Measurements from ENCODE around the gene ATF7IP. TPM values are rescaled to one million over a fixed set of nuclear protein-coding genes. Genes with fewer than 3 reads are reported as not detected.
"Not testable (repeated sequence)": the region's sequence is repeated elsewhere in the genome, so short reads cannot be mapped to it uniquely, and the experiment has no call there.

ATF7IP gene
- total RNA-seq, 1 experiment from 2014 or later: 30.0 TPM

DNA sequence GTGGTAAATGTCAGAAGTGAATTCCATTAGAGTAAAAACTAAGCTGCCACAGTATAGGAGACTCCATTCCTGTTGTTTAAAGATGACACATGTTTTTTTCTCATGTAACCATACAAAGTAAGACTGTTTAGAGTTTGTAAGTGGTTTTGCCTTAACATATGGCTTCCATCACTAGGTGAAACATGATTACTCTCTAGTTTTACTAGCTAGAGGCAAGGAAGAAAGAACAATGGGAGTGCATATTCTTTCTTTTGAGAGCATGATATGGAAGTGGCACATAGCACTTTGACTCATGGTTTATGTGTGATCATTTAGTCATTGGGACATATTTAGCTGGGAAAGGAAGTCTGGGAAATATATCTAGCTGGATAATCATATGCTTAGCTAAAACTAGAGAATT lies 7.7 kb downstream of the ATF7IP start:
- peak; percentile 25 for DNase-seq (ENCODE audit: low spot score)

DNA sequence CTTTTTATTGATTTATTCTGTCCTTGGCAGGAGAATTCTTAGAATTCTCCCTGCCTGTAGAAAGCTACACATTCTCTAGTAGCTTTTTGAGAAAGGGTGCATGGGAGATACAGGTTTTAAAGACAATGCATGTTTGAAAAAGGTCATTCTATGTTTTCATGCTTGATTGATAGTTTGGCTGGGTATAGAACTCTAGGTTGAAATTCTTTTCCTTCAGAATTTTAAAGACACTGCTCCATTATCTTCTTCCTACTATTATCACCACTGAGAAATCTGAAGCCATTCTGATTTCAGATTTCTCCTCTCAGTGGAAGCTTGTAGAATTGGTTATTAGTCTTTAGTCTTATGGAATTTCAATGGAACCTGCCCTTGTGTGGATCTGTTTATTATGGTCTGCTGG lies 14.0 kb downstream of the ATF7IP start:
- DNase-seq (ENCODE audit: low spot score): no peak

DNA sequence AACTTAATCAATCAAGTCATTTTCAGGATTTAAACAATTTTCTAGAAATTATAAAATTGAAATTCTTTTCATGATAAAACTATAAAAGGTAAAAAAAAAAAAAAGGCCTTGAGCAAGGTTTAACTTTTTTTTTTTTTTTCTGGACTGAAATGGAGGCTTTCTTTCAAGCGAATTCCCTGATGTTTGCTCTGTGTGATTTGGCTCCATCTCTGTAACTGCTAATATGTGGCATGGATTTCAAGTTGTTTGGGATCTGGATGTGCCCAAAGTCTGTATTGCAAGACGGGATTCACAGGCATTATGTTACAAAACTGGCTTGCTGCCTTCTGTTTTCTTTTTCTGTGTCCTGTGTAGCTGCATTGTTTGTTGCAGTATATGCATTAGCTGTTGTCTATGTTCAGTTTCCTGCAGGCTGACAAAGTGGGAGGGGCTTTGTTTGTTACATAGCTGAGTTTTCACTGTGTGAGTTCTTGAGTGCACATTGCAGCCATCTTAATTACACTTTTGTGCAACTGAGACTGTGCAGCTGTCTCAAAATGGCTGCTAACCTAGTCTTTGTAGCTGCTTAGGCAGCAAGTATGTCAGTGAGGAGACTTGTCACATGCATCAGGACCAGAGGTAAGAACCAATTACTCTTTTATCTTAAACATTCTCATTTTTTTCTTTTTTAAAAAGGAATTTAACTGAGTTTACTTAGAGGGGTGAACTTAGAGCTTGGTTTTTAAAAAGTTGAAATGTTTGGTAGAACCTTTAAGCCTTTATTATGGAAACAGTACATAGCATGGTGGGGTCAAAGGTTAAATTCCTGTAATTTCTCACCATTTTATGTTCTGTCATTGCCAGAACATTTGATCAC lies 19.5 kb downstream of the ATF7IP start:
- peak; percentile 81 for DNase-seq (ENCODE audit: low spot score)

DNA sequence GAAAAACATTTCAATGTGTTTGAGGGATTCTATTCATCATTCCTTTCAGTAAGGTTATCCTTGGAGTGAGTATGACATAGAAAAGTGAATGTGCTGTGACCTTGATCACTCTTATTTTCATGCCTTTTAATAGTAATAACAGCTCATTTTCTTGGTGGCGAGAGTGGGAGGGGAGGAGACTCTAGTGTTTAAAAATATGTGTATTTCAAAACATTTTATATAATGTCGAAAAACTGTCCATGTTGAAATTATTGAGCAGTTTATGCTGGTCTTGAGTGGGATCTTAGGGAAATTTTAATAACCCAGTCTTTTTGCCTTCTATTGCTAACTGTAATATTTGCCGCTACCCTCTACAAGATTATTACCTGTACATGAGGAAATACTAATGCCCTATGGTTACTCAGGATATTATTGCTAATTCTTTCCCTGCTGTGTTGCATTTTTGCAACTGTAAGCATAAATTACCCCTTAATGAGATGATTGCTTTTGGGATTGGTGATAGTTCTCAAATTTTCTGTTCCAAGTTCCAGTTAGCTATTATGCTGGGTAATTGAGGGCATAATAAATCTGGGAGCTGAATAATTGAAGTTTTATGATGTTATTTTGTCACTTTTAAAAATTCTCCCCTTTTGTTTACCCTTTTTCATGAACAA lies 21.9 kb downstream of the ATF7IP start:
- no peak for DNase-seq (ENCODE audit: low spot score)

DNA sequence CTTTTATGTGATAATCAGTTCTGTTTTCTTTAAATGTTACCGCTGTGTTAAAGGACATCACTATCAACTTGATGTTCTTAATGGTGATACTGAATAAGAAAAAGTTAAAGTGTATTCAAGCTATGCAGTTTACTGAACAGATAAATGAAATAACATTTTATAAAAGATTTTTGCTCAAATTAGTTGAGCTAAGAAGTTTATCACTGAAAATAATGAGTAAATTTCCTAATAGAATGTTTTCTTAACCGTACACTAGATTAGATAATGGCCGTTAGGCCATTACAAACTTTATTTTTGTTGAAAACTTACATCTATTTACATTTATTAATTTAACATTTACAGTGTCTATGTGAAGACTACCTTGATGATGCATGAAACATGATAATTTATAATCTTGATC lies 25.0 kb downstream of the ATF7IP start:
- DNase-seq (ENCODE audit: low spot score): no peak

DNA sequence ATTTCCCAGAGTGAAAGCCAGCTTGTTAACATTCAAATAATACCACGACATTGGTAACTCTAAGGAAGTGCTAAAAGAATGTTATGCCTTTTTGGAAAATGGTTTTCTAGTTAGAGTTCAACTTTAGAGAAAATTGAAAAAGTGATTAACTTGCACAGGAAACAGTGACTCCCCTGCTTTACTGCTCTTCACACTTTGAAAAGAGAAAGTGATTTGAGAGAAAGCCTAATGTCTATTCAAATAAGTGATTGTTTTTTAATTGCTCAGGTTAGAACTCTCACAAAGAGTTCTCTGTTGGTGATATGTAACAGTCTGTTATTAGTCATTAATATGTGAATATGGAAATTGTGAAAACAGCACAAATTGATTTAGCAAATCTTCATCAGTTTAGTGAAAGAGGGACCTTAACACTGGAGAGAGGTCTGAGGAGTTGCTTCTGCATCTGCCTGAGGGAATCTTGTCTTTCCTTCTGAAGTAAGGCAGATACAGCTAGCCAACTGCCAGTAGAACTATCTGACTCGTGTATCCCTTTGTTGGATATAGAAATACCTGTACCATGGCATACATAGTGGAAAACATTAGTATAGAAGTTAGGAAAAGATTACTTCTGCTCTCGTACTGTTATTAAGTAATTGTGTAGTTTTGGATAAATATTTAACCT lies 25.5 kb downstream of the ATF7IP start:
- DNase-seq (ENCODE audit: low spot score): no peak

DNA sequence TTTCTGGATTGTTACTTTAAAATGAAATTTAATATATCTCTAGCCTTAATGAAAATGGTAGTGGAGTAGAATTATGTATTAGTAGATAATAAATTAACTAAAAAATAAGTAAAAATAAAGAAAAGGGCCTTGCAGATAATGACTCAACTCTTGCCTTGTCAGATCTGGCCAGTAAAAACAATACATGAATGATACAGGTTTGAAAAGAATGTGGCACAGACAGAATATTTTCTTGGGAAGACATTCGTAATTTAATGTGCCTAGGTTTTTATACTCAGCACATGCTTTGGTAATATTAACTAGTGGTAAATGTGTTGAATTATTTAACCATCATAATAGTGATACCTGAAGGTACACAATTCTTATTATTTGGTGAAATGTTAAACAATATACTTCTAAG lies 28.3 kb downstream of the ATF7IP start:
- no peak for DNase-seq (ENCODE audit: low spot score)

DNA sequence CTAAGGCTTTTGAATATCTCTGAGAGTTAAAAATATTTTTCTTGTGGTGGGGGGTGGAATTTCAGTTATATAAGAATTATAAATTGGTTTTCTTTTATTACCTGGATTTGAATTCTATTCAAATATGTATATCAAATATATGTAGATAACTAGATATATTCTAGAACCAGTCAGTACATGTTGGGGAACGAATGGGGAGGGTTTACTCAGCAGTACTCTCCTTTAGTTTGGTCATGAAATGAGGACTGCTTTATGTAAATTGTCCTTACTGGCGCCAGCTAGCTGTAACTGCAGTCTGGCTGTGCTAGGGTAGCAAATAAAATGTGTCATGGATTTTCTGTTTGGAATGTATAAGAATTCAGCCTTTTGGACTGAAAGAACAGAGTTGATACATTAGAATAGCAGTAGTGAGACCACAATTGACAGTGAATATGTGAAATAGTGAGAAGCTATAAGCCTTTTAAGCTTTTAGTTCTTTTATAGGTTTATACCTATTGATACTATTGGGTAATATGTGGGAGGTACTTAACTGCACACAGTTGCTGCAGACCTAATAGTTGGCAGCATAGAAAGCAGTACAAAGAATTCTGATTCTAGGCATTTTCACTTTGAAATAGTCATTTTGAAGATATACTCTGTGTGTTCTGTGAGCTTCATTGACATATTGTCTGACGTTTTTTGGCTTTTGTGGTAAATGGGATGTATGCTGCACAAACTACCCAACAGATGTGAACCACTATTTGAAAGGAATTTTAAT lies 29.0 kb downstream of the ATF7IP start:
- DNase-seq (ENCODE audit: low spot score): peak; percentile 65

DNA sequence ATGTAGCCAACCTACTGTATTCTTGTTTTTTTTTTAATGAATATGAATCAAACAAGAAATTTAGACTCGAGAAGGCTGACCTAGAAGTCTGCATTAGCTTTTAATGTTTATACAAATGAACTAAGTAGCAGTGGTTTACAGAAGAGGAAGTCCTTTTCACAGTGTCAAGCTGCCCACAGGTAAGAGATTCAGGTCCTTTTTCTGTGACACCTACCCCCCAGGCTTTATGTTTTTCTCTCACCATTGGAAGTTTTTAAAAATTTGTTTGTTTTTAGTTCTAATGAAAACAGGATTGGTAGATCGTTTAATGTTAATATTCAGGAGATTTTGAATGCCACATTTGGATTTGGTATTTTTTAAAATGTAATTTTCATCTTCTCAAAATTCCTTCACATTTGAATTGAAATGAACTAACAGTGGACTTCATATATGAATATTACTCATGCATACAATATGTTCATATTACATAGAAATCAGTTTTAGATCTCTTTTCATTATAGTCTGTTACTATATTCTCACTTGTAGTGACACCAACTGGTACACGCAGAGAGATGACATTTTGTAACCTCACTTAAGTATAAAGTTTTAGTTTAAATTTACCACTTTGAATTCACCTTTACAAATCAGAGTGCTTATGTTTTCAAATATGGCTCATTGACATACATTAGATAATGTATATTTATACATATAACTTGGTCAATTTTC lies 29.7 kb downstream of the ATF7IP start:
- DNase-seq (ENCODE audit: low spot score): no peak

DNA sequence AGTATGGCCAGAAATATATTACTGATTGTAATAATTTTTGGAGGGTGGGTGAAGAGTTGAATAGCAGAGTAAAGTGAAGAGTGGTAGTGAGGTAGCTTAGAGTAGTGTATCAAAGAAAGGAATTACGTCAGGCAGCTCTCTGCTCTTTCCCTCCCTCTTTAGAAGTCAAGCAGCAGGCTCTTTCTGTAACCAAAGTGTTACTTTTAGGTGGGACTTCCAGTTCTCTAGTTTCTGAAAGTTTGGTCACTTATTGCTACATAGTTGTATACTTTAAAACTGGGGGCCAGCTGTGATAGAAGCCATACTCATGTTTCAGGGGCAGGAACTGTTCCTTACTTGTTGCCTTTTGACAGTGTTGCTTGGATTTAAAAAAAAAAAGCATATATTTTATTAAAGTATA lies 30.6 kb downstream of the ATF7IP start:
- no peak for DNase-seq (ENCODE audit: low spot score)

DNA sequence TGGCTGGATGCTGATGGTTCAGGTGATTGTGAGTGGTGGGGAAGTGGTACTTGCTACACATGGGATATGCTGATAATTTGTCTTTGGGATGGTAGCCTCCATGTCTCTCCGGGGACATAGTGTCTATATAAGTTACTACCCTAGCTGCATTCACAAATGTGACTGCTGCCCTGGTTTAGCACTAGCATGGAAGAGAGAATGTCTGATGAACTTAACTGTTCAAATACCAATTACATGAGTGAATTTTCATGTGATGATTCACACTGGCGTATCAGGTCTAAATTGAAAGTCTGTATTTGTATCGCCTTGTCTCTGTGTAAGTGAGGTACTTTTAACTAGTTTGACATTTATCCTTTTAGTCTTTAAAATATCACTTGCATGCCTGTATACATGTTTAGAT lies 34.4 kb downstream of the ATF7IP start:
- peak; percentile 31 for DNase-seq (ENCODE audit: low spot score)

DNA sequence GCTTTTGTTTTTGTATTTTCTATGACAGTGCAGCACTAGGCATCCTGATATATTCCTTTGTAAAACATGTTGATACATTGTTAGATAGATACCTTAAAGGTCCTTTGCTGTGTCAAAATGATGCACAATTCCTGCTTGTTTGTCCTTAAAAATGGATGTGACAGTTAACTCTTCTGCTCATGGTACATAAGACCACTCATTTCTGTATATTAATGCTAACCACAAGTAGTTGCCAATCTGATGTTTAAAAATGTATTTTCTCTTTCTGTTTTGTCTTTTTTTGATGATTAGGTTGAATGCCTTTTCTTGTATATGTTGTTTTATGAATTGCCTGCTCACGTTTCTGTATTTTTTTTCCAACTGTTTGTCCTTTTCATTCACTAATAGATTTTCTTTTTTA lies 35.1 kb downstream of the ATF7IP start:
- no peak for DNase-seq (ENCODE audit: low spot score)

DNA sequence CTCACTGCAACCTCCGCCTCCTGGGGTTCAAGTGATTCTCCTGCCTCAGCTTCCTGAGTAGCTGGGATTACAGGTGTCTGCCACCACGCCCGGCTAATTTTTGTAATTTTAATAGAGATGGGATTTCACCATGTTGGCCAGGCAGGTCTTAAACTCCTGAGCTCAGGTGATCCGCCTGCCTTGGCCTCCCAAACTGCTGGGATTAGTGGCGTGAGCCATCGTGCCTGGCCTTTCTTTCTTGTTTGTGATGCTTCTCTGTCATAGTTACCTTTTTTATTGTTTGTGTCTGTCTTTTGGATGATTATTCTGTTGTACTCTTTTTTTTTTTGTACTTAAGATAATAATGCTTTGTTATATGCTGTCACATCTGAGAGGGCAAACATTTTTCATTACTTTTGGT lies 35.8 kb downstream of the ATF7IP start:
- not testable (repeated sequence) for DNase-seq (ENCODE audit: low spot score)

DNA sequence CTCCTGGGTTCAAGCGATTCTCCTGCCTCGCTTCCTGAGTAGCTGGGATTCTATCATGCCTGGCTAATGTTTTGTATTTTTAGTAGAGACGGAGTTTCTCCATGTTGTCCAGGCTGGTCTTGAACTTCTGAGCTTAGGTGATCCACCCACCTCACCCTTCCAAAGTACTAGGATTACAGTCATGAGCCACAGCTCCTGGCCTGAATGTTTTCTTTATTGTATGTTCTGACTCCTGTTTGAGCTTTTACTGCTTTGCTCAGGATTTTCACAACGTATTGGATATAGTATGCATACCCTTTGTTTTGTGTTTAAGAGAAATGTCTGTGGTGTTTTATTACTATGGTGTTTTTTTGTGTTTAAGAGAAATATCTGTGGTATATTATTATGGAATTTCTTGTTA lies 37.2 kb downstream of the ATF7IP start:
- no peak for DNase-seq (ENCODE audit: low spot score)

DNA sequence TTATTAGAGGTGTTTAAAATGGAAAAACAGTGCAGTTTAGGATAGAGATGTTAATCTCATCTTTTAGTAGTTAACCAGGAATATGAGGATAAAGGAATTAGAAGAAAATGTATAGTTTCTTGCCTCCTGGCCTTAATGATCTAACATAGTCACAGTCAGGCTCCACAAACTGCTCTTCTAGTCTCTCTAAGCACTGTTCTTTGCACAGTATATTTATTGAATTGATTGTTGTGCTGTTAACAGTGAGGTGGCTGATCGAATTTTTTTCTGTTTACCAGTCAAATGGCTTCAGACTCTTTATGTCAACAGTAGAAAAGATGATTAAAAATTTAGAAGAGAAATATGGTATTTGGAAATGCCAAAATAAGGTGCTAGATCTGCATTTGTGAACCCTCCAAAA lies 37.8 kb downstream of the ATF7IP start:
- no peak for DNase-seq (ENCODE audit: low spot score)

DNA sequence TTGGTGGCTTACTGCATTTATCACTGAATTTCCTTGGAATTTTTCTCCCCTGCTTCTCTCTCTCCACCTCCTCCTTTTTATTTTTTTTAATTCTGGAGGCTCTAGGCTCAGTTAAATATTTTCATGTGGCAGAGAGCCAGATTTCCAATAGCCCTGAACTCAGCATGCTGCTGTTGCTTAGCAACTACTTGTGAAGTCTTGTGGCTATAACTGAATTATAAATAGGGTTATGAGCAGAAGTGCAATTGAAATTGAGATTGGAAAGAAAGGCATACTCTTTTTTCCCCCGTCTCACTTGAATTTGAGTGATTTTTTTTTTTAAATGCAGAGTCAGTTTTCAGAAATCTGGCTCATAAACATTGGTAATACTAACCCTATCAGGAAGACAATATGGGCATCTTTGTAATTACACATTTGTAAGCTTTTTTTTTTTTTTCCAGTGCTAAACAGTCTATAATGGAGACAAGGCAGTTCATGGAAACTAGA lies 38.3 kb downstream of the ATF7IP start:
- DNase-seq (ENCODE audit: low spot score): no peak

DNA sequence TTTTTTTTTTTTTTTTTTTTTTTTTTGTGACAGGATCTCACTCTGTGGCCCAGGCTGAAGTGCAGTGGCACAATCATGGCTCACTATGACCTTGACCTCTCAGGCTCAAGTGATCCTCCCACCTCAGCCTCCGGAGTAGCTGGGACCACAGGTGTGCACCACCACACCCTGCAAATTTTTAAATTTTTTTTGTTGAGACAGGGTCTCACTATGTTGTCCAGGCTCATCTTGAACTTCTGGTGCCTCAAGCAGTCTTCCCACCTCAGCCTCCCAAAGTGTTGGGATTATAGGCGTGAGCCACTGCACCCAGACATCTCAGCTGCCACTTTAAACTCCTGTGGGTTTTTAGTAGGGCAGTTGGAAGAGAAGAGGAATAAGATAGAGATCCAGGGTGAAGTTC lies 39.9 kb downstream of the ATF7IP start:
- not testable (repeated sequence) for DNase-seq (ENCODE audit: low spot score)

DNA sequence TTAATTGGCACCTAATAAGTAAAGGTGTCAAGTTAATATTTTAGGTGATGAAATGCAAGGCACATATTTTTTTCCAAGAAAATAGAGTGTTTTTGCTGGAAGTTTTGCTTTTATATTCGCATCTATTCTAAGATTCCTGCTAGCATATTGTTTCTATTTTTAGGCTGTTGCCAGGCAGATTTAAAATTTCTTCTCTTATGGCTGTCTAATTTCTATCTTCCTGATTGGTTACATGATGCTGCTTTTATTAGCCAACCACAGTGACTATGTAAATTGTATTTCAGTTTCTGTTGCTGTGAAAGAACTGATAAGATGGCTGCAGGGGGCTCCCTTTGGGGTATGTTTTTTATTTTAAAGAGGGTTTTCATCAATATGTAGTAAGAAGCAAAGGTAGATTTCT lies 42.7 kb downstream of the ATF7IP start:
- DNase-seq (ENCODE audit: low spot score): peak; percentile 51

DNA sequence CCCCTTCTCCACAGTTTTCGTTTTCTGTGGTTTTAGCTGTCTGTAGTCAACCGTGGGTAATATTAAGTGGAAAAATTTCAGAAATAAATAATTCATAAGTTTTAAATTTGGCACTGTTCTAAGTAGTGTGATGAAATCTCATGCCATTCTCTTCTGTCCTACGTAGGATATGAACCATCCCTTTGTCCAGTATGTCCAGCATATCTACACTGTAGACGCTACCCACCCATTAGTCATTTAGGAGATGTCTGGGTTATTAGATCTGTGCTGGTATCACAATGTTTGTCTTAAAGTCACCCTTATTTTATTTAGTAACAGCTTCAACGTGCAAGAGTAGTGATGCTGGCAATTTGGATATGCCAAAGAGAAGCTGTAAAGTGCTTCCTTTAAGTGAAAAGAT lies 44.7 kb downstream of the ATF7IP start:
- DNase-seq (ENCODE audit: low spot score): no peak

DNA sequence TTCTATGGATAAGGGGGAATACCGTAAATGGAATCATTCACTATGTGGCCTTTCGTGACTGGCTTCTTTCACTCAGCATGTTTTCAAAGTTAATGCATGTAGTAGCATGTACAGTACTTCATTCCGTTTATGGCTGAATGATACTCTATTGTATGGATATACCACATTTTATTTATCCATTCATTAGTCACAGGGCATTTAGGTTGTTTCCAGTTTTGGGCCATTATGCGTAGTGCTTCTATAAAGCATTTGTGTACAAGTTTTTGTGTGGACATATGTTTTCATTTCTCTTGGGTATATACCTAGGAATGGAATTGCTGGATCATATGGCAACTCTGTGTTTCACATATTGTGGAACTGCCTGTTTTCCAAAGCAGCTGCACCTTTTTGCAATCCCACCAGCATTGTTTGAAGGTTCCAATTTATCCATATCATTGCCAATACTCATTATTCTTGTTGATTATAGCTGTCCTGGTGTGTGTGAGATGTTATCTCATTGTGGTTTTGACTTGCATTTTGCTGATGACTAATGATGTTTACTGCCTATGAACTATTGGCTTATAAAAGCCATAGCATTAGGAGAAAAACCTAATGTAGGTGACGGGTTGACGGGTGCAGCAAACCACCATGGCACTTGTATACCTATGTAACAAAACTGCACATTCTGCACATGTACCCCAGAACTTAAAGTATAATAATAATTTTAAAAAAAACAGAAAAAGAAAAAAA lies 45.5 kb downstream of the ATF7IP start:
- no peak for DNase-seq (ENCODE audit: low spot score)

DNA sequence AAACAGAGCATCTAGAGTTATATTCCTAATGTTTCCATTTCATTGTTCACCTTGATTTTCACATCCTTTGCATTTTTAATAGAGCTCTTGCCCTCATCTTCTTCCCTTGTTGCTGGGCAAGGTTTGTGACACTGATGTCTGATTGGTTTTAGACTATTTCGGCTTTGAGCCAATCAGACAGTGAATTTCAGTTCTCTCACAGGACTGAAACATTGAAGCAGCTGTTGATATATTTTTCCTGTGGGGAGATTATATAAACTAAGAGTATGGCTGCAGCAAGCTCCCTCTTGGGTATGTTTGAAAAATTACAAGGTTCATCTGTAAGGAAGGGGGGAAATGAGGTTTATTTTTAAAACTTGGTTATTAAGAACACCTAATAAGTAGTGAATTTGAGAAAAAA lies 51.2 kb downstream of the ATF7IP start:
- DNase-seq (ENCODE audit: low spot score): peak; percentile 55

Data from A172 (cell line).